Esophagus squamous epithelium (tissue), 4 donors: ENCODE data around the gene NOL11.

Experiments
- CTCF ChIP-seq, 6 experiments: fragments of 450-650 bp in 4 of 6; fragments of 200-600 bp in 2 of 6; sonication (generic) in 2 of 6; IDR thresholded peaks; one replicate each; pipeline ENCODE4 v1.5.1; 2016 to 2019; ENCODE audit warnings: antibody characterized with exemption in 6 of 6, mild to moderate bottlenecking in 4 of 6, moderate library complexity in 4 of 6
- POLR2A ChIP-seq, 4 donors: fragments of 450-650 bp; IDR thresholded peaks; one replicate each; pipeline ENCODE4 v1.6.1; 2017; ENCODE audit warnings: antibody characterized with exemption in 4 of 4, mild to moderate bottlenecking in 4 of 4, moderate library complexity in 3 of 4

GRCh38 chr17:67754001-67754400, 36.3 kb downstream of the NOL11 start:
- TF ChIP-seq POLR2A (IDR thresholded peaks at IDR 0.05) (no peak), CTCF (IDR thresholded peaks at IDR 0.05) (no peak)
